Measurements from ENCODE around the gene PSTPIP1. TPM values are rescaled to one million over a fixed set of nuclear protein-coding genes. Genes with fewer than 3 reads are reported as not detected.

The PSTPIP1 gene
- total RNA-seq, 1 experiment from 2014 or later: 1.2 TPM

- no peaks in the 10 kb centered on the region for H3K4me1 Mint-ChIP-seq (ENCODE audit: insufficient read depth, unreplicated experiment)
Observed at GRCh38 chr15:77029166-77030047, 34.5 kb downstream of the PSTPIP1 start.

DNA sequence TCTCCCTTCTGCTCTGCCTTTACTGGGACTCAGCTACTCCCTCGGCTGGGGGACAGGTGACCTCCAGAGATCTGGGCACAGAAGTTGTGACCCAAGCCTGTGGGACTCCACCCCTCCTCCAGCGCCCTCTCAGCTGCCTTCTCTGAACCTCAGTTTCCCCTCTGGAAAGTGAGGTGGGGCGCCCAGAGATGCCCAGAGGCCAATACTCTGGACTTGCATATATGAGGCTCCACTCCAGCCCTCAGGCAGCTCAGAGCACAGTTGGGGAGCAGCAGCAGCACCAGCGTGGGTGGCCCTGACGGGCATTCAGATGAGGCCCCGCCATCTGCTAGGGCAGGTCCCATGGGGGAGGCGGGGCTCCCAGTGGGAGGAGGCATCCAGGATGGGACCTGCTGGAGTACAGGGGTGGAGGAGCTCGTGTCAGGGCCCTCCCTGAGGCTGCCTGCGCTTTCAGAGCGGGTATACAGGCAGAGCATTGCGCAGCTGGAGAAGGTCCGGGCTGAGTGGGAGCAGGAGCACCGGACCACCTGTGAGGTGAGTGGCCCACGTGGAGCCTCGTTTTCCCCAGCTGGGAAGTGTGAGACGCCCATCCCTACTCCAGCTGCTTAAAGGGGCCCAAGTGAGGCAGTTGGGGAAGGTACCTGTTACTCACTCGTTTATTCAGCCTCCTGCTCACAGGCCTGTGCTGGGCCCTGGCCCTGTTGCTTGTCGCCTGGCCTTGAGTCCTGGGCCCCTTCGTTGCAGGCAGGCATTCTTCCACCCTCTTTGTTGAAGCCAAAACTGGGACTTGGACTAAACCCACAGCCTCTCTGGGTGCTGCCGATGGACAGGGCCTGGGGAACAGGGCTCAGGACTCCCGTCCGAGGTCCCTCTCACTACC lies 35.4 kb downstream of the PSTPIP1 start:
- BruUV-seq (replicated peaks): no TSS peak
- no peak for TF ChIP-seq CTCF (IDR thresholded peaks at IDR 0.05; ENCODE audit: unreplicated experiment)
- POLR2A ChIA-PET: no interaction called here
- Mint-ChIP-seq H3K9me3 (ENCODE audit: unreplicated experiment) (no peaks in the 10 kb centered on the region), H3K27me3 (ENCODE audit: insufficient read depth, unreplicated experiment) (no peaks in the 10 kb centered on the region), H3K4me1 (ENCODE audit: insufficient read depth, unreplicated experiment) (no peaks in the 10 kb centered on the region), H3K36me3 (ENCODE audit: insufficient read depth, unreplicated experiment) (no peaks in the 10 kb centered on the region), H3K27ac (ENCODE audit: low read depth, unreplicated experiment) (no peak overlapping the region), H3K4me3 (ENCODE audit: unreplicated experiment) (no peak overlapping the region)
- intact Hi-C loops (cut with micrococcal nuclease): no loop called here
- DNase-seq (ENCODE audit: unreplicated experiment): no peak
- CTCF ChIA-PET: no interaction called here

More at GRCh38 chr15:77029166-77030047, 34.5 kb downstream of the PSTPIP1 start:
- ChIA-PET POLR2A (interaction anchor here (0.5 to 0.6 kb wide), 2 partner anchors 42 to 820 kb away, joined by 3 read pairs; partner anchors contain the start of gene TSPAN3), CTCF (interaction anchor here (0.6 to 0.9 kb wide), 2 partner anchors 34 to 705 kb away, joined by 3 to 4 read pairs; no protein-coding TSS in a partner anchor)
- H3K27me3 Mint-ChIP-seq (ENCODE audit: insufficient read depth, unreplicated experiment): no peaks in the 10 kb centered on the region
- DNase-seq (ENCODE audit: unreplicated experiment): no peak
- H3K27ac Mint-ChIP-seq (ENCODE audit: low read depth, unreplicated experiment): no peak overlapping the region
- no peaks in the 10 kb centered on the region for H3K36me3 Mint-ChIP-seq (ENCODE audit: insufficient read depth, unreplicated experiment)
- H3K9me3 Mint-ChIP-seq (ENCODE audit: unreplicated experiment): no peaks in the 10 kb centered on the region
- no peak for TF ChIP-seq CTCF (IDR thresholded peaks at IDR 0.05; ENCODE audit: unreplicated experiment)
- no TSS peak for BruUV-seq (replicated peaks)
- intact Hi-C loops (cut with micrococcal nuclease): loop anchor here (10.0 kb wide), 1 partner anchor 125 kb away; the partner anchor contains the start of gene SCAPER
- H3K4me3 Mint-ChIP-seq (ENCODE audit: unreplicated experiment): no peak overlapping the region

- no peak for DNase-seq (ENCODE audit: unreplicated experiment)
- H3K27me3 Mint-ChIP-seq (ENCODE audit: insufficient read depth, unreplicated experiment): no peaks in the 10 kb centered on the region
- ChIA-PET CTCF (interaction anchor here (1.5 kb wide), 1 partner anchor 7 kb away, joined by 5 read pairs; no protein-coding TSS in a partner anchor), POLR2A (no interaction called here)
- H3K4me3 Mint-ChIP-seq (ENCODE audit: unreplicated experiment): no peak overlapping the region
- H3K9me3 Mint-ChIP-seq (ENCODE audit: unreplicated experiment): no peaks in the 10 kb centered on the region
- BruUV-seq (replicated peaks): no TSS peak
- H3K4me1 Mint-ChIP-seq (ENCODE audit: insufficient read depth, unreplicated experiment): no peaks in the 10 kb centered on the region
- no peaks in the 10 kb centered on the region for H3K36me3 Mint-ChIP-seq (ENCODE audit: insufficient read depth, unreplicated experiment)
- TF ChIP-seq CTCF (IDR thresholded peaks at IDR 0.05; ENCODE audit: unreplicated experiment): no peak
- intact Hi-C loops (cut with micrococcal nuclease): no loop called here
- H3K27ac Mint-ChIP-seq (ENCODE audit: low read depth, unreplicated experiment): no peak overlapping the region
Observed at GRCh38 chr15:77030928-77031375, 36.0 kb downstream of the PSTPIP1 start.
